GM18498 (cell line): ENCODE data around the gene SCT.
A peak's percentile ranks its signal among the peaks of the same experiment; 100 is the strongest.

Experiments
- ATAC-seq: cut with Tn5 transposase; IDR thresholded peaks from one replicate; pipeline ENCODE4 v1.9.1; 2021; ENCODE audit warnings: mild to moderate bottlenecking, moderate library complexity; ENCODE audit not compliant: unreplicated experiment

Gene SCT

GRCh38 chr11:623349-623869, 3.6 kb downstream of the SCT start:
- ATAC-seq, result no peak

DNA sequence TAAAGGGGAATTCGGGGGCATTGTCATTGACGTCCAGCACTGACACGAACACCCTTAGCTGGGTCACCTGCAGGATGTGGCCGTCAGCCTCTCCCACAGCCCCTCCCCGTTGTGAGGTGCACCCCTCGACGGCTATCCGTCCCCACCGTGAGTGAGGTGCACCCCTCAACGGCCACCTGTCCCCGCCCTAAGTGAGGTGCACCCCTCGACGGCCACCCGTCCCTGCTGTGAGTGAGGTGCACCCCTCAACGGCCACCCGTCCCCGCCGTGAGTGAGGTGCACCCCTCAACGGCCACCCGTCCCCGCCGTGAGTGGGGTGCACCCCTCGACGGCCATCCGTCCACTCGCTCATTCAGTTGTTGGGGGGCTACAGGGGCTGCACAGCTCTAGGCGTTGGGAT, 5.1 kb downstream of the SCT start:
- no peak for ATAC-seq

- no peak for ATAC-seq
Measured at GRCh38 chr11:620935-621814, 5.8 kb downstream of the SCT start.

- ATAC-seq, result no peak
Measured at GRCh38 chr11:620201-620600, 6.8 kb downstream of the SCT start.

- ATAC-seq, result no peak
Measured at GRCh38 chr11:619628-620050, 7.3 kb downstream of the SCT start.

DNA sequence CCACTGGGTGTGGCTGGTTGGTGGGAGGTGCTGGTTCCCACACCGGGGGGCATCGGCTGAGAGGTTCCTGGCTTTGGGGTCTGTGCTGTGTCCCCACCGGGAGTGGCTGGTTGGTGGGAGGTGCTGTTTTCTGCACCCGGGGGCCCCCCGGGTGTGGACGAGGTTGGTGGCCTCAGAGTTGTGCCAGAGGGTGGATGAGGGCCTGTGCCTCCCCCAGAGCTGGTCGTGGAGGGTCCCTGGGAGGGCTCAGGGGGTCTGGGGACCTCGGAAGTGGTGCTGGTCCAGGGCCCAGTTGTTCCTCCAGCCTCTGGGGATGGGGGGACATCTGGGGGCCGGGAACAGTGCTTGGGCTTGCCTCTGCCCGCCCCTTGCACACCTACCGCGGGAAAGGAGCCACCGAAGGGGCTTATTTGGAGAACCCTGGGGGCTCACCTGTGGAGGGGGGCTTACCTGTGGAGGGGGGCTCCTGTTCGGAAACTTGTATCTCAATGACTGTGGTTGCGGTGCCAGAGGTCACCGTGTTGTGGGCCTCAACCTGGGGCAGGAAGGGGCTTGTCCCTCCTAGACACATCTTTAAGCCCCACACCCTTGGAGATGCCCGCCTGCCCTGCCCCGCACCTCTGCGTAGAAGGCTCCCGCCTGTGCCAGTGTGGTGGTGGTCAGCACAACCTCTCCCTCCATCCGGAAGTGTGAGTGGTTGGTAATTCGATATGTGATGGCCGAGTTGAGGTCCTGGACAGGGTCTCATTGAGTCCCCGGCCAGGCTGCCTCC, 7.9 kb downstream of the SCT start:
- no peak for ATAC-seq

- no peak for ATAC-seq
Measured at GRCh38 chr11:617912-618682, 8.9 kb downstream of the SCT start.

DNA sequence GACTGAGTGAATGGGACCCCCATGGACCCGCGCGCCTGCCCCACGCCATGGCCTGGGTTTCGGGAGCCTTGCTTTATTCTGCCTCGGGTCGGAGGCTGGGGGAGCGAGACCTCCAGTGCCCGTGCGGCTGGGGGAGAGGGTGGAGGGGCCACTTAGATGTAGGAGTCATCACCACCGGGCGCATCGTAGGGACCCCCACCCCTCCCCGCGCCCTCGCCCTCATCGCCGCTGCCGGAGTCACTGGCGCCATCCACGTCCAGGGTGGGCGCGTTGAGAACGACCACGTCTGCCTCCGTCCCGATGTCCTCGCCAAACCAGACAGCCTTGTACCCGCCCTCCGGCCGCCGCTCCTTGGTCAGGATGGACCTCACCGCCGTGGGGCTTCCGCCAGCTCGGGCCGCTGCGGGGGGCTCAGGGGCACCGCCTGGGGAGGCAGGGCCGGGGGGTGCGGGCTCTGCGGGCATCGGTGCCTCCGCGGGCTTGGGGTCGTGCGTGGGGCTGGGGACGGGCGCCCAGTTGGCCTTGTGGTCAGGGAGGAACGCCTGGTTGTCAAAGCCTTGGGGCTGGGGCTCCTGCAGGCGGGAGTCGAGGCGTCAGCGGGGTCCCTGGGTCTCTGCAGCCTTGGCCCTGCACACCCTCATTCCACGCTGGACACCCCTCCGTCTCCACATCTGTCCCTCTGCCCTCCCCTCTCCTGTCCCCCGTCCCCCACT, 9.6 kb downstream of the SCT start:
- ATAC-seq, result no peak

- ATAC-seq, result no peak
Measured at GRCh38 chr11:616320-617198, 10.4 kb downstream of the SCT start.

GRCh38 chr11:615504-616319, 11.3 kb downstream of the SCT start, which contains the start of gene IRF7:
Gene IRF7 (minus strand): TSS chr11:615950. CDS start chr11:615364, 586 bp downstream.
- peak; percentile 80 for ATAC-seq

DNA sequence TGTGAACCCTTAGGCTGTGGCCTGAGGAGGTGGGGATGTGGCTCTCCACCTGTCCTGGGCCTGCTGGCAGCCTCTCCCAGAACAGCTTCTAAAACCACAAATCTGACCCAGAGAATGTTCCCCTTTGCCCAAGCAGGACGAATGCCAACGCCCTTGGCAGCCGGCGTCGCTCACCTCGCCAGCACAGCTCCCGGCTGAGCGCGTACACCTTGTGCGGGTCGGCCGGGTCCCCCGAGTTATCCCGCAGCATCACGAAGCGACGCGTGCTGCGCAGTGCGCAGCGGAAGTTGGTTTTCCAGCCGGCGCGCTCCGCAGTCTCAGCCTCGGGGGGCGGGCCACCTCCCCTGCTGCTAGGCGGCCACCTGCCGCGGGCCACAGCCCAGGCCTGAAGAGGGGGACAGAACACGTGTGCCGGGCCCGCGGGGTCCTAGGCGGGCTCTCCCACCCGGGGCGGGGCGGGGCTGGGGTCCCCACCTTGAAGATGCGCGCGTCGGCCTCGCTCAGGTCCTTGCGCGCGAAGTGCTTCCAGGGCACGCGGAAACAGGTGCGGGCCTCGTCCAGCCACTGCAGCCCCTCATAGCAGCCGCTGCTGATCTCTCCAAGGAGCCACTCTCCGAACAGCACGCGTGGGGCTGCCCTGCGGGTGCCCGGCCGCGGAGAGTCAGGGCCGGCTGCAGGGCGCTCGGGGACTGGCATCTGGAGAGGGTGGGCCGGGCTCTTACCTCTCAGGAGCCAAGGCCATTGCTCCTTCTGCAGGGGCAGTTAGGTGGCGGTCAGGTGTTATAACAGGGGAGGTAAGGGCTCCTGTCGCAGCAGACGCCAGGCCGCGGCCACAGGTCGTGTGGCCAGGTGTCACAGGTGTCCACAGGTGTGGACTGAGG, 12.1 kb downstream of the SCT start:
- ATAC-seq, result peak; percentile 0

DNA sequence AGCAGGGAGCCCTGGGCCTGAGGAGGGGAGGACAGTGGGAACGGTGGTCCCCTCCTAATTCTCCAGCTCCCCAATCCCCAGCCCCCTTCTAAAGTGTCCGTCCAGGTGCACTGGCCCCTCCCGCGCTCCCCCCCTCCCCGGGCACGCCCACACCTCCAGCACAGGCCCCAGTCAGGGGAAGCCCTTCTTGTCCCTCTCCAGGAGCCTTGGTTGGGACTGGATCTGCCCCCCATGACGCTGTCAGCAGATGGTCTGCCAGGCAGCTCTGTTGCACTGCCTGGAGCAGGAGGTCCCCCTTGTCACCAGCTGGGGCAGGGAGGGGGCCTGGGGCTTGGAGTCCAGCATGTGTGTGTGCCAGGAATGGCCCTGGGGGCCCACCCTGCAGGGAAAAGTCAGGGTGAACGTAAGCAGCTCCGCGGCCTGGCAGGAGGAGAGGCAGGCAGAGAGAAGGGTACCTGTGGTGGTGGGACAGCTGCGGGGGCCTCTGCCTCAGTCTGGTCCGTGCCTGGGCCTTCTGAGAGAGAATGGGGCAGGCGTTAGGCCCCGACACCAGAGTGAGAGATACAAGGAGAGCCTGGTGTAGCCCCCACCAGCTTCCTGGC, 12.9 kb downstream of the SCT start:
- ATAC-seq, result no peak

- ATAC-seq, result no peak
Measured at GRCh38 chr11:613369-613968, 13.5 kb downstream of the SCT start.

DNA sequence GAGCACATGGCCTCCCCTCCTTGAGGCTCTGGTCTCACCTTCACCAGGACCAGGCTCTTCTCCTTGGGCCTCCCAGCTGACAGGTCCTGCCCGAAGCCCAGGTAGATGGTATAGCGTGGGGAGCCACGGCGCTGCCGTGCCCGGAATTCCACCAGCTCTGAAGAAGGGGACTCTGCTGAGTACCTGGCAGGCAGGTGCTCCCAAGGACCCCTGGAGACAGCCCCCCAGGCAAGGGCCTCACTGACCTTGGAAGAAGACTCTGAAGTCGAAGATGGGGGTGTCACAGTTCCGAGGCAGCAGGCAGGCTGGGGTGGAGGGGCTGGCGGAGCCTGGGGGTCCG, 14.1 kb downstream of the SCT start:
- no peak for ATAC-seq

DNA sequence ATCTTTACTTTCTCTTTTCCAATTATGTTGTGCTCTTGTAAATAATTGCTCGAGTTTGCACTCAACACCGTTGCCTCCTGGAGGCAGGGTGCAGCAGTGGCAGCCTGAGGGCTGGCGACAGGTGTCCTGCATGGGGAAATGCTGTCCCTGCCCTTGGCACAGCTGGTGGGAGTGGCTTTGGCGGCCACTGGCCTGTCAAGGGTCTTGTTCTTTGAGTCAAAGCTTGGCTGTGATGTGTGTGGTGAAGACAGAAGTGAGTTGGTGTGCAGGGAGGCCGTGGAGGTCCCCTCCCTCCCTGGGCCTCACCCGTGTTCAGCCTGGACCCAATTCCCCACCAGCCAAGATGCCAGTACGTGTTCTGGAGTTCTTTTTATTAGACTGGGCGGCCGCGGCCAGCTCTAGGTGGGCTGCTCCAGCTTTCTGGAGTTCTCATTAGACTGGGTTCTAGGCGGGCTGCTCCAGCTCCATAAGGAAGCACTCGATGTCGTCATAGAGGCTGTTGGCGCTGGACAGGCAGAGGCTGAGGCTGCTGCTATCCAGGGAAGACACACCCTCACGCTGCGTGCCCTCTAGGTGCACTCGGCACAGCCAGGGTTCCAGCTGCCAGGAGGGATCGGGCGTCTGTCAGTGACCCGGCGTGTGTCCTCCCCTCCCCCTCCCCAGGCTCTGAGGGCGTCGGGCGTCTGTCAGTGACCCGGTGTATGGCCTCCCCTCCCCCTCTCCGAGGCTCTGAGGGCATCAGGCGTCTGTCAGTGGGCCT, 14.6 kb downstream of the SCT start:
- ATAC-seq, result no peak
